ENCODE results near the gene GRM7.

GRM7 gene

DNA sequence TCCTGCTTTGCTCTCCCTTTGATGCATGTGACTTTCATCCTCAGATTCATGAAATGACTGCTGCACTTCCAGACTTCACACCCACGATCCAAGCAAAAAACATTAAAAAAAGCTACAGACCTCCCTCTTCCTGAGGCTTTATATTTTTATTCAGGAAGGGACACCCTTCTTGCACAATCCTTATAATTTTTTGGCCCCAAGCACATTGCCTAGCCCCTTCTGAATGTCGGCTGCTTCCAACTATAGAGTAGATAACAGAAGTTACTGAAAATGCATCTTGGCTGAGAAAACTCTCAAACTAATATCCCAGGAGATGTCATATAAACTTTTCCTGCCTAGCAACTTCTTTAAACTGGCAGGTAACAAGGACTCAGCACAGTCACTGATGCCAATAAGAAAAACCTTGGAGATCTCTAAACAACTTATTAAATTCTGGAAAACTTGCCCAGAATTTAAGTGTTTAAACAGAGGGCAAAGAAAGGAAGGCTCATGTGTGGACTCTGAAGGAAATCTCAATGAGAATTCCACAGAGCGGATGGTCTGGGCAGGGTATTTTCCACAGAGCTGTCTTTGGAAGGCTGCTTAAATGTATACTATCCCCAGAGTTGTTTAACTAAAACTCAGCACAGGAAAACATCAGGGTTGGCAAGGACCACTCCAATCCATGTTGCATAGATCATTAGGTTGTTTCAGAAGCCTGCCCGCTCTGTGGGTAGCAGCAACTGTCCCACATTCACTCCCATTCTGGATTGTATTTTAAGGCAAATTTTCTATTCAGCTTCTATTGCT, 893.9 kb downstream of the GRM7 start:
- DNase-seq (ENCODE audit: low read depth in 1 of 2, low spot score in 1 of 2): no peak

DNA sequence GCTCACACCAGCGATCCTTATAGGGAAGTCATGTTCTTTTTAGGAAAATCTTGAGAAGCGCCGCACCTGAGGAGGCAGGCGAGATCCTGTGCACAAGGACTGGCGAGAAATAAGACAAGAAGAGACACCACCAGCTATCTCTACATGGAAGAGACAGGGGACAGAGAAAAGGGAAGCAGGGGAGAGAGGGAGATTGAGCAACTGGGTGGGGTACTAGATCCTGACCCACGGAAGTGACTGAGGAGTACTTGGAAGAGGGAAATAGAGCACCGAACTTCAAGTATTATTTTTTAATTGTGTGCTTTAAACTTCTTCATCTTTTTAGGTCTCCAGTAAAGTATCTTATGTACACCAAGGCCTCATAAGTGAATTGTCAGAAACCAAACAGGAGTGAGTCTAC, 898.7 kb downstream of the GRM7 start:
- DNase-seq (ENCODE audit: low read depth in 1 of 2, low spot score in 1 of 2): no peak

DNA sequence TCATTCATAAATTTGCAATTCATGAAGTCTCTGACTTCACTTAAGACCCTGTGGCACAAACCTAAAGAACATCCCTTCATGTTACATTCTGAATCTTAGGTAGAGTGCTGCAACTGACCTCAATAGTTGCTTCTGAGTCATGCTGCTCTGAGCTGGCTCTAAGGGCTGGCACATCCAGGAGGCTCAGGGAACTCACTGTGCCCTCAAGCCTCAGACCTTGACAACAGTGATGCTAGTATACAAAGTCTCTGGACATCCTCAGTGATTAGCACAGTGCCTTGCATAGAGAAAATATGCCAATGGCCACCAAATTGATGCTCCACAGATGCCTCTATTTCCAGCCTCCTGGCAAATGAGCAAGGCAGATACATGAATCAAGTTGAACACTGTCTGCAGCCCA, 899.8 kb downstream of the GRM7 start:
- DNase-seq (ENCODE audit: low read depth in 1 of 2, low spot score in 1 of 2): no peak

DNA sequence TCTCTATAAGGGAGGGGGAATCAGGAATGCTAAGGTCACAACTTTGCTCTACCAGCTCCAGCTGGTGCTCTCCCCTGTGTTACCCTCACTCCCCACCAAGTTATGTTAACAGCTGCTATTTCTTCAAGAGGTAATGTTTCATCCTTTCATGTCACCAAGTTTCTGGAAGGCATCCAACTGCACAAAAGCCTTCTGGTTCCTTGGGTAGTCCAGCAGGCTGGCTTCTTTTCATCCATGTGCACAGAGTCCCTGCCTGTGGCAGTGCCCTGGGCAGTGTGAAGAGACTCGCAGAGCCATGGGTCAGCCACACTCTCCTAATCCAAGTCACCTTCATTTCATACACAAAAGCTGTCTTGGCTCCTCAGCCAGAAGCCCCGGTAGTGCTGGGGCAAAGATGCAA, 903.2 kb downstream of the GRM7 start:
- DNase-seq (ENCODE audit: low read depth in 1 of 2, low spot score in 1 of 2): no peak

DNA sequence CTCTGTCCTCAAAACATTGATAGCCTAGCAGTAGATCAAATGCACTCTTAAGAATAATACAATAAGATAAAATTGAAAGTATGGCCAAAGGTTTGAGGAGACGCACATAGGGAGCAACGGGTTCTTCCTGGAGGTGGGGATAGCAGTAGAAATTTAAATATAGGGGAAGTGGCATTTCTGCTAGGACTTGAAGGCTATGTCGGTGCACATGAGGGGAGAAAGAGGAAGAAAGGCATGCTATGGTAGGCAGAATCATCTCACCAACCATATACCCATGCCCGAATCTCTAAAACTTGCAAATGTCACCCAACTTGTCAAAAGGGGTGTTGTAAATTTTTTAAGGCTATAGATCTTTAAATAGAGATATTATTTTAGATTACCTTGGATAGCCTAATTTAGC, 905.6 kb downstream of the GRM7 start:
- no peak for DNase-seq (ENCODE audit: low read depth in 1 of 2, low spot score in 1 of 2)

DNA sequence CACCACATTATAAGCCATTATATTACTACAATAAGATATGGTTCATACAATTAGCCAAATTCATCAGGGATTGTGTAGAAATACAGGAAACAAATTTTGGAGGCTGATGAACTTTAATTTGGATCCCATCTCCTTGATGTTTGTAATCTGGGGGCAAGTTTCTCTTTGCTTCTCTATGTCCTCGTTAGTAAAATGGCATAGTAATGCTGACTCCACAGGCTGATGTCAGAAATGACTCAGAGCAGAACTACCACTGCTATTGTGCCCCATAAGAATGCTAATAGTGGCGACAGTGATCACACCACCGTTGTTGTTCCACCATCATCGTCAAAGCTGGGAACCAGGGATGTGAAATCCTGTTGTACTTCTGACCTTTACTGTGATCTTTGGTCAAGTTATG, 918.4 kb downstream of the GRM7 start:
- DNase-seq (ENCODE audit: low read depth in 1 of 2, low spot score in 1 of 2): no peak

DNA sequence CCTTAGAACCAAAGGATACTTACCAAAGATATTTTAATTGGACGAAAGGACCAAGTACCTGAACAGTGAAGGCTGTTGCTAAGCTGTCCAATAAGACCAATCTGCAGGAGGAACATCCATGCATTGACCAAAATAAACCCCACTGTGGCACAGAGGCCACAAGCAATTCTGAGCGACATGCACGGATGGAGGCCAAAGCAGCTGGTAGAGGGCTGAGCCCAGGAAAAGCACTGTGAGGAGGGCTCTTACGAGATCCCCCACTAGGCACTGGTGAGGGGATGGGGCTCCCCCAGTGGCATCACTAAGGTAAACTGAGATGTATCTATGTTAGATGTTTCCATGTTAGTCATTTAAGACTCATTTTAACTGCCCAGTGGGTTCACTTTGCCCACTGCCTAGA, 920.5 kb downstream of the GRM7 start:
- DNase-seq (ENCODE audit: low read depth in 1 of 2, low spot score in 1 of 2): no peak

DNA sequence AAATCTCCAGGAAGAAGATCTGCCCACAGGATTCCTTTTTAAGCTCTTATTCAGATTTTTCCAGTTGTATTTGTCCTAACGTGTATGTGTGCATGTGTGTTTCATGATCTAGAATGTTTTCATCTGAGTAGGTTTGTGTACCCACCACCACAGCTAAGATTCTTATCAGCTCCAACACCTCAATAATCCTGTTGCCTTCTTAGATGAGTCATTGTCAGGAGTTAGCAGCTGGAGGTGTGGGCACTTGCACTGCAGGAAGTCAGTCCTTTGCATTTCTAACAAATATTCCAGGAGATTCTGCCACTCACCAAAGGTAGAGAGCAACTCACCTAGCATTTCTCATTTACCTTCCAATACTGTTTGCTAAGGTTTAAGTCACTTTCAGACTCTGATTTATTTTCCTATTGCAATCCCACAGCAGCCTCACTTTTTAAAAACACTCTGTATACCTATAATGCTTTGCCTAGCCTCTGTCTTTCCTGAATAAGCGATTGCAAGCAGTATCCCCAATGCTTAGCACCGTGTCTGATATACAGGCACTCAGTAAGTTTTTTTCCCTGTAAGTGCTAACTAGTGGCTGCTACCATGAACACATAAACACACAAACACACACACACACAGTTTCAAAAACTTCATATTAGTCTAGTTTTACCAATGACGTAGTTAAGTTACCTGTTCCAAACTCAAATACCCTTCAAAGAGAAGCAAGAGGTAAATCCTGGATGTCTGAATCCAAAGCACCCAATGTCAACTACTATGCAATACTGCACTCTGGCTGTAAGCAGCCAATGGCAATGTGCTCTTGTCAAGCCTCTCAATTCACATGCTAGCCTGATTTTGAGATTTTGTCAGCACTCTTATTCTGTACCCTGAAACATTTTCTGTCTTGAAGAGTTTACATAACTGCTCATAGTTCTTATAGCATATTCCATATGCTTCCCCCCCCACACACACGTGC, 927.2 kb downstream of the GRM7 start:
- no peak for DNase-seq (ENCODE audit: low read depth in 1 of 2, low spot score in 1 of 2)

DNA sequence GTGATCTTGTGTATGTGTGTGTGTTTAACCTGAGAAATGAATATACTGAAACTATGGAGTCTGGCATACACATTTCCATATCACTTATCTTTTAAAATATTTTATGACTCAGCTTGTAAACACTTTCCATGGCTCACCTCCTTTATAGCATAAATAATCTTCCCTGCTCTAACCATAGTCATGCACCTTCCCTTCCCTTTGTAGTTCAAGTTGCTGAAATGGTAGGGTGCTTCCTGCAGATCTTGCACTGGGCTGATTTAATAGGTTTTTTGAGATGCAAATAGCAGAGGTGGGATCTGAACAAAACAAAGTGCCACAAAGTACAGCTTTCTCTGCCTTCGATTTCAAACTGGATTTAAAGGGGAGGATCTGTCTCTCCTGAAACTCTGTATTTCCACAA, 928.0 kb downstream of the GRM7 start:
- DNase-seq (ENCODE audit: low read depth in 1 of 2, low spot score in 1 of 2): no peak

DNA sequence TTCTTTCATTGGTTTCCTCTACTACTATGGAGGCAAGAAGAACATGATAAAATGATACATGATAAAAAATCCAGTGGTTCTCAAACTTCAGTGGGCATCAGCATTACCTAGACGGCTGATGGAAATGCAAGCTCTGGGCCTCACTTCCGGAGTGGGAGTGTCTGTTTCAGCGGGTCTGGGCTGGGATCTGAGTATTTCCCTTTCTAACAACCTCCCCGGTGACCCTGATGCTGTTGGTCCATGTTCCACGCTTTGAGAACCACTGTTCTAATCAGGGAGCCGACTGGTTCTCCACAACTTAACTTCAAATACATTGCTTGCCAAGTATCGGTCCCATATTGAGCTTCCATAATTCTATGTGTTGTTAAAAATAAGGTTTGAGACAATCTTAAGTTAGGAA, 928.4 kb downstream of the GRM7 start:
- DNase-seq (ENCODE audit: low read depth in 1 of 2, low spot score in 1 of 2): no peak

DNA sequence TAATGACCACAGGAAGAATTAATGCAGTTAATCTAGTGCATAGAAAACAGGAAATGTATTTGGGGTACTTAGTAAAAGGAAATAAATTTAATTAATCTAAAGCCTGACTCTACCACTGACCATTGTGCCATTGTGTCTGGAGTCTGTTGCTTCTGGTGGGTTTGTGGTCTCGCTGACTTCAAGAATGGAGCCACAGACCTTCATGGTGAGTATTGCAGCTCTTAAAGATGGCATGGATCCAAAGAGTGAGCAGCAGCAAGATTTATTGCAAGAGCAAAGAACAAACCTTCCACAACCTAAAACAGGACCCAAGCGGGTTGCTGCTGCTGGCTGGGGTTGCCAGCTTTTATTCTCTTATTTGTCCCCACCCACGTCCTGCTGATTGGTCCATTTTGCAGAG, 929.2 kb downstream of the GRM7 start:
- DNase-seq (ENCODE audit: low read depth in 1 of 2, low spot score in 1 of 2): no peak

All from stimulated activated CD4-positive, alpha-beta T cell treated with anti-CD3 and anti-CD28 coated beads, Interleukin-15, amount 100 ng/mL, for 1 hour (primary cell).